GM12875 (cell line): ENCODE measurements around the gene SEC14L6.

Source experiments
- H3K4me3 ChIP-seq: one replicate; pipeline ENCODE4 v1.5.1; 2011; ENCODE audit warnings: low read depth, low read length, control low read depth
- TF ChIP-seq, protein P1 (sequence below): IDR thresholded peaks from 2 replicates; pipeline ENCODE4 v1.5.1; 2011; ENCODE audit warnings: low read depth, mild to moderate bottlenecking, control low read depth, inconsistent platforms, low read length, moderate library complexity, borderline replicate concordance; ENCODE audit not compliant: insufficient read depth

The SEC14L6 gene

DNA sequence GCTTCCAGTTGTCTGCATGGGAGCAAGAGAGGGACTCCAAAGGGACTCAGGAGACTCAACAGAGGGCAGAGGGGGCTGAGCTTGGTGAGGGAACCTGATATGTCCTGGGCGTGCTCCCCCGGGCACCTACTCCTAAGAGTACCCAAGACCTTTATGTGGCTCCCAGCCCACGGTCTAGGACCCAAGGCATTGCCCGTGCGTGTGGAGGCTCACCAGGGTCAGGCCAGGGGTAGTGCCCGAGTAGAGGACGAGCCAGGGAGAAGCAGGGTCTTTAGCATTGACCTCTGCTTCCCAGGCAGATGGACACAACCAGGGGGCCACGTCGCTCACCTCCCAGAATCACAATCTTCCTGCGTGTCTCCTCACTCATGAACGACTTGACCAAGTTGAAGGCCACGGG lies 54.4 kb downstream of the SEC14L6 start:
- TF ChIP-seq, protein P1, sequence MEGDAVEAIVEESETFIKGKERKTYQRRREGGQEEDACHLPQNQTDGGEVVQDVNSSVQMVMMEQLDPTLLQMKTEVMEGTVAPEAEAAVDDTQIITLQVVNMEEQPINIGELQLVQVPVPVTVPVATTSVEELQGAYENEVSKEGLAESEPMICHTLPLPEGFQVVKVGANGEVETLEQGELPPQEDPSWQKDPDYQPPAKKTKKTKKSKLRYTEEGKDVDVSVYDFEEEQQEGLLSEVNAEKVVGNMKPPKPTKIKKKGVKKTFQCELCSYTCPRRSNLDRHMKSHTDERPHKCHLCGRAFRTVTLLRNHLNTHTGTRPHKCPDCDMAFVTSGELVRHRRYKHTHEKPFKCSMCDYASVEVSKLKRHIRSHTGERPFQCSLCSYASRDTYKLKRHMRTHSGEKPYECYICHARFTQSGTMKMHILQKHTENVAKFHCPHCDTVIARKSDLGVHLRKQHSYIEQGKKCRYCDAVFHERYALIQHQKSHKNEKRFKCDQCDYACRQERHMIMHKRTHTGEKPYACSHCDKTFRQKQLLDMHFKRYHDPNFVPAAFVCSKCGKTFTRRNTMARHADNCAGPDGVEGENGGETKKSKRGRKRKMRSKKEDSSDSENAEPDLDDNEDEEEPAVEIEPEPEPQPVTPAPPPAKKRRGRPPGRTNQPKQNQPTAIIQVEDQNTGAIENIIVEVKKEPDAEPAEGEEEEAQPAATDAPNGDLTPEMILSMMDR, result no peak
- no peak overlapping the region for H3K4me3 ChIP-seq

DNA sequence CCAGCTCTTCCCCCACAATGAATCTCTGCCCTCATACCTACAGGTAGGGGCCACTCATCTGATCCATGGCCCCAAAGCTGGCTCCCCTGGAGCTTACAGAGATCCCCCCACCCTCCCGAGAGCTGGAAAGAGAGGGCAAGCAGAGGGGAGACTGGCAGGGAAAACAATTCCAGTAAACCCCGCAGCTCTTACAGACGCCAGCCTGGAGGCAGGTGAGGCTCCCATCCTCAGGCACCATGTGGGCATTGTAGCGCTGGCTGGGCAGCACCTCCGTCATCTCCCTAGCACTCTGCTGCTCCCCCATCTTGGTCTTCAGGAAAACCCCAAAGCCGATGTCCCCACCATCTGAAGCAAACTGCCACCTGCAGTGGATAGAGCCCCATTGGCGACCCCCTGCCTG lies 55.2 kb downstream of the SEC14L6 start:
- TF ChIP-seq, protein P1, result no peak
- no peak overlapping the region for H3K4me3 ChIP-seq

DNA sequence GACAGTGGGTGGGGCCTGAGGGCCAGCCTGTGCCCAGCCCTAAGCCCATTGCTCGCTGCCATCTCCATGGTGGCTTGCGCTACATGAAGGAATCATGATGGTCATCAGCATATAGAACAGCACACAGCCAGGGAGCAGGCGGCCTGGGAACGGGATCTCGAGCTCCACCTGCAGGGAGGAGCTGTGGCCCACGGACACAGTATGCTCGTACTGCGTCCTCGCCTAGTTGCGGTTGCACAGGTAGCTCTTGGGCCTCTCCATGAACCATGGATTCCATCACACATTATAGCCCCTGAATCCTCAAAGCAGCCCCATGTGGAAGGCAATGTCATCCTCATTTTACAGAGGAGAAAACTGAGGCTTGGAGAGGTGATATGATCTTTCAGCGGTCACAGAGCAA lies 56.1 kb downstream of the SEC14L6 start:
- TF ChIP-seq, protein P1, result peak; percentile 26; the same call in 1 of the 2 replicates
- H3K4me3 ChIP-seq, result no peak overlapping the region

DNA sequence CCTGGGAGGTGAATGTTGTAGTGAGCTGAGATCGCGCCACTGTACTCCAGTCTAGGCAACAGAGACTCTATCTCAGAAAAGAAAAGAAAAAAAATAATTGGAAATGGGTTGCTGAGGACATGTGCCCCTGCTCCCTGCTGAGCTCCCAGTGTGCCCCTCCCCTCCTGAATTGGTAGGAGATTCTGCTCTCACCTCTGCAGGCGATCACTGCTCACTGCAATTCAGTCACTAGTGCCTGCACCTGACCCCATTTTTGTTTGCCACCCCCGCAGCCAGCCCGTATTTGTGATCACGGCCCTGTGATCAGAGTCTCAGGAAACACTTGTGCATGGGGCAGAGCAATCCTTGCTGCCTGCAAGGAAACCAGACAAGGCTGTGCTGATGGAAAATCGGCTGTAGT lies 58.4 kb downstream of the SEC14L6 start:
- TF ChIP-seq, protein P1, result no peak

DNA sequence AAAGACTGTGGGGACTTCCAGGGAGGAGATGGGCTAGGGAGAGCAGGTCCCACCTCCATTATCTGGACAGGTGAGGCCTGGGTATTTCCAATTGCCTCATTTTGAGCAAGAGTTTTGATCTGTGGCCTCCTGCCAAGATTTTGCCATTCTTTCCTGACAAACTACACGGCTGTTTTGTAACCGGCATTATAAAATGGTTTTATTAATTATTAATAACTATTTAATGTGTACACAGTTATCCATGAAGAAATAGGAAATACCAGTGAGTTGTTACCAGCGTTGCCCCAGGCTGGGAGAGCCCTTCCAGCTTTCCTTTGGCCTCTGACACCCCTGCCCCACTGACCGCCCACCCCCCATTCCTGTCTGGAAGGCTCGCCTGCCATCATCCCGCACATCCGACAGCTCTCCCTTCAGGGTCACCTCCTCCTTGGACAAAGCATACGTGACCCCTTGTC lies 59.9 kb downstream of the SEC14L6 start:
- no peak overlapping the region for H3K4me3 ChIP-seq
- TF ChIP-seq, protein P1, result no peak

More for the DNA sequence above, 58.4 kb downstream of the SEC14L6 start:
- H3K4me3 ChIP-seq, result no peak overlapping the region

DNA sequence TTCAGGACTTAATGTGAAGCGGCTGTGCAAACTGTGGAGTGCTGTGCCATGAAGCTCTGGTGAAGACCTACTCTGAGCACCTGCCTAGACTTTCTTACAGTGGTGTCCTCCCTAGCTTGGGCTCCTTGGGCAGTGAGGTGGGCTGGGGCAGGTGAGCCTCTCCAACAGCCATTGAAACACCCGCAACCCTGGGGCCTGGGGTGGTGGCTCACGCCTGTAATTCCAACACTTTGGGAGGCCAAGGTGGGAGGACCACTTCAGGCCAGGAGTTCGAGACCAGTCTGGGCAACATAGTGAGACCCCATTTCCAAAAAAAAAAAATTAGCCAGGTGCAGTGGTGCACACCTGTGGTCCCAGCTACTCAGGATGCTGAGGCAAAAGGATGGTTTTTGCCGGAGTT lies 60.4 kb downstream of the SEC14L6 start:
- TF ChIP-seq, protein P1, result no peak
- H3K4me3 ChIP-seq, result no peak overlapping the region

DNA sequence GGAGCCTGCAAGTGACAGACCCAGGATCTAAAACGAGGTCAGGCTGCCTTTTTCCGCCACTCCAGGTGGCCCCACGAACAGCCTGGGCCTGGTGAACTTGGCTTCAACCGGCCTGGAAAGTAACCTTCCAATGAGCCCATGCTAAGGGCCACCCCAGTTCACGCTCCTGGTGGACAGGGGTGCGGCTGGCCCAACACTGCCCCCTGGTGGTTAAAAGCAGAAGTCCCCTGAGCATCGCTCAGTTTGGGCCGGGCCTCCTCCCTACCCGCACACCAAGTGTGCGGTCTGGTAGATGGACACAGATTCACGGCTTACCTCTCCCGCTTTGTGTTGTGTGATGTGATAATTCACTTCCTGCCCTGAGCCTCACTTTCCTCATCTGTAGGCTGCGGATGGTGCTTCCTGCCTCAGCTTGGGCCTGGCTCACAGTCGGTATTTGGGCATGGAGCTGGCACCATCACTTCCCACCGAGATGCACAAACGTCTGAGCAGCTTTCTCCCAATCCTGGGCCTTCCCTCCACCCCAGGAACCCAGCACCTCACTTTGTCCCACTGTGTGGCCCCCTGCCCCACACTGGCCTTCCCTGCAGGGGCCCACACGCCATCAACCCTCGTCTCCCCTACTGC lies 61.1 kb downstream of the SEC14L6 start:
- TF ChIP-seq, protein P1, result peak; percentile 92
- H3K4me3 ChIP-seq, result no peak overlapping the region
